Testis (tissue), 2 donors: ENCODE data around the gene TNS3.

Experiments used
- POLR2A ChIP-seq: fragments of 450-650 bp; IDR thresholded peaks from one replicate; pipeline ENCODE4 v1.6.1; 2017; ENCODE audit warnings: antibody characterized with exemption, mild to moderate bottlenecking, moderate library complexity
- TF ChIP-seq, protein P1 (sequence below), 3 experiments: fragments of 450-650 bp in 2 of 3; fragments of 200-600 bp in 1 of 3; sonication (generic) in 1 of 3; IDR thresholded peaks; one replicate each; pipeline ENCODE4 v1.5.1; 2016 to 2019; ENCODE audit warnings: antibody characterized with exemption in 3 of 3, mild to moderate bottlenecking in 2 of 3, moderate library complexity in 1 of 3

DNA sequence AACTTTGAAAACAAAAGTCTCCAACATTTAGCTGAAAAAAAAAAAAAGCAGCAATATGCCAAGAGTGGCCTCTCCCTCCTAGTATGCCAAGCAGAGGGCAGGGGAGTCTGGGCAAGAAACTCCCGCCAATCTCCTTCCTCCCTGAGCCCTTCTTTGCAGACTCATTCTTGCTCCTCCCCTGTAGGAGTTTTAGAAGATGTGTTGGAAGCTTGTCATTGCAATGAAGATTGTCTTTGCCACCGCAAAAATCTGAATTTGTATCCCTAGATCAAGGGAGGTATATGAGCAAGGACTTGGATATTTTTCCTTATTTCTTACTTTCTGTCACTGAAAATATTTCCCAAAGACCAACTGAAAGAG is 2.6 kb upstream of the TNS3 start:
- TF ChIP-seq, protein P1, sequence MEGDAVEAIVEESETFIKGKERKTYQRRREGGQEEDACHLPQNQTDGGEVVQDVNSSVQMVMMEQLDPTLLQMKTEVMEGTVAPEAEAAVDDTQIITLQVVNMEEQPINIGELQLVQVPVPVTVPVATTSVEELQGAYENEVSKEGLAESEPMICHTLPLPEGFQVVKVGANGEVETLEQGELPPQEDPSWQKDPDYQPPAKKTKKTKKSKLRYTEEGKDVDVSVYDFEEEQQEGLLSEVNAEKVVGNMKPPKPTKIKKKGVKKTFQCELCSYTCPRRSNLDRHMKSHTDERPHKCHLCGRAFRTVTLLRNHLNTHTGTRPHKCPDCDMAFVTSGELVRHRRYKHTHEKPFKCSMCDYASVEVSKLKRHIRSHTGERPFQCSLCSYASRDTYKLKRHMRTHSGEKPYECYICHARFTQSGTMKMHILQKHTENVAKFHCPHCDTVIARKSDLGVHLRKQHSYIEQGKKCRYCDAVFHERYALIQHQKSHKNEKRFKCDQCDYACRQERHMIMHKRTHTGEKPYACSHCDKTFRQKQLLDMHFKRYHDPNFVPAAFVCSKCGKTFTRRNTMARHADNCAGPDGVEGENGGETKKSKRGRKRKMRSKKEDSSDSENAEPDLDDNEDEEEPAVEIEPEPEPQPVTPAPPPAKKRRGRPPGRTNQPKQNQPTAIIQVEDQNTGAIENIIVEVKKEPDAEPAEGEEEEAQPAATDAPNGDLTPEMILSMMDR (IDR thresholded peaks at IDR 0.05): no peak
- TF ChIP-seq POLR2A: no peak
